ENCODE data around the gene HCN1. TPM values are rescaled to one million over a fixed set of nuclear protein-coding genes. Genes with fewer than 3 reads are reported as not detected.

HCN1 gene
- total and polyA plus RNA-seq, 12 donors: under 0.01 to 2.8 (median 1.3) TPM; not detected in 3

DNA sequence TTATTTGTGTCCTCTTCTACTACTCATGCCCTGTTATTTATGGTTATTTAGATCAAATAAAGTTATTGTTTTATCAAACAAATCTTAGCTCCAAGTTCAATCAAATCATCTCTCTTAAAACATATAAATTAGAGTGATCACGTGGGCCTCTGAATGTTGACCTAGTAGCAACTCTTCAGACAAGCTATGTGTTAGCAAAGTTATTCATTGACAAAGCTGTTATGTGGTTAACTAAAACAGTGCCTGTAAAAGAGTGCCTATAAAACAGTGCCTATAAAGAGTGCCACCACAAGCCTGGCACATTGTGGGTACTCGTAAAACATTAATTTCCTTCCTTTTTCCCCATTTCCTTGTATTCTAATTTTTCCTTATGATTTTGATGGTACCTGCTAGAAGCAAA is 421.9 kb downstream of the HCN1 start:
- Histone ChIP-seq H3K36me3 (replicated peaks in 1 of 2) (no peaks in the 10 kb centered on the region), H3K4me1 (replicated peaks in 1 of 2) (no peaks in the 10 kb centered on the region), H3K4me3 (no peak overlapping the region), H3K27ac (no peak overlapping the region), H3K27me3 (no peaks in the 10 kb centered on the region), H3K9me3 (replicated peaks in 1 of 3) (no peaks in the 10 kb centered on the region)
- intact Hi-C loops (cut with DNase I): no loop called here
- WGBS, 4 donors: 47 to 59% (median 52%) methylated on average over 2 of the region's 2 CpGs
- no peak for DNase-seq
- TF ChIP-seq, protein P1, sequence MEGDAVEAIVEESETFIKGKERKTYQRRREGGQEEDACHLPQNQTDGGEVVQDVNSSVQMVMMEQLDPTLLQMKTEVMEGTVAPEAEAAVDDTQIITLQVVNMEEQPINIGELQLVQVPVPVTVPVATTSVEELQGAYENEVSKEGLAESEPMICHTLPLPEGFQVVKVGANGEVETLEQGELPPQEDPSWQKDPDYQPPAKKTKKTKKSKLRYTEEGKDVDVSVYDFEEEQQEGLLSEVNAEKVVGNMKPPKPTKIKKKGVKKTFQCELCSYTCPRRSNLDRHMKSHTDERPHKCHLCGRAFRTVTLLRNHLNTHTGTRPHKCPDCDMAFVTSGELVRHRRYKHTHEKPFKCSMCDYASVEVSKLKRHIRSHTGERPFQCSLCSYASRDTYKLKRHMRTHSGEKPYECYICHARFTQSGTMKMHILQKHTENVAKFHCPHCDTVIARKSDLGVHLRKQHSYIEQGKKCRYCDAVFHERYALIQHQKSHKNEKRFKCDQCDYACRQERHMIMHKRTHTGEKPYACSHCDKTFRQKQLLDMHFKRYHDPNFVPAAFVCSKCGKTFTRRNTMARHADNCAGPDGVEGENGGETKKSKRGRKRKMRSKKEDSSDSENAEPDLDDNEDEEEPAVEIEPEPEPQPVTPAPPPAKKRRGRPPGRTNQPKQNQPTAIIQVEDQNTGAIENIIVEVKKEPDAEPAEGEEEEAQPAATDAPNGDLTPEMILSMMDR (IDR thresholded peaks at IDR 0.05): no peak
- no peak for TF ChIP-seq POLR2A (IDR thresholded peaks at IDR 0.05)

DNA sequence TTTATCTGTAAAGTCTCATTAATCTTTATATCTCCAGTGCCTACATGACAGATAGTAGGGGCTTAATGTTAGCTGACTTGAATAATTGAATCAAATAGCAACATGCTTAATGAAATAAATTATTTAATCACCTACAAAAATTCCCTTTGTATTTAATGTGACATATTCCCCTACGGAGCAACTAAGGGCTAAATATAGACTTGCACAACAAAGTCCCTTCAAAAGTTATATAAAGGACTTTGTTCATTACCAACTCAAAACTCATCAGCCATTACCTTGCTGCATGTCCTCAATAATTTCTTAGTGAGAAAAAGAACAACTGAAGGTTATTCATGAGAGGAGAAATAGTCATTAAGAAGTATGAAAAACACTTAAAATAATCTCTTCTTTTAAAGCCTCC is 424.6 kb downstream of the HCN1 start:
- no peaks in the 10 kb centered on the region for H3K4me1 ChIP-seq (replicated peaks in 1 of 2)
- no peaks in the 10 kb centered on the region for H3K36me3 ChIP-seq (replicated peaks in 1 of 2)
- H3K4me3 ChIP-seq: no peak overlapping the region
- 31 to 58% (median 51%) methylated on average over 1 of the region's 1 CpG for WGBS, 4 donors
- TF ChIP-seq, protein P1 (IDR thresholded peaks at IDR 0.05): no peak
- TF ChIP-seq POLR2A (IDR thresholded peaks at IDR 0.05): no peak
- no peak for DNase-seq
- H3K27ac ChIP-seq: no peak overlapping the region
- intact Hi-C loops (cut with DNase I): no loop called here
- no peaks in the 10 kb centered on the region for H3K27me3 ChIP-seq
- H3K9me3 ChIP-seq (replicated peaks in 1 of 3): no peaks in the 10 kb centered on the region

DNA sequence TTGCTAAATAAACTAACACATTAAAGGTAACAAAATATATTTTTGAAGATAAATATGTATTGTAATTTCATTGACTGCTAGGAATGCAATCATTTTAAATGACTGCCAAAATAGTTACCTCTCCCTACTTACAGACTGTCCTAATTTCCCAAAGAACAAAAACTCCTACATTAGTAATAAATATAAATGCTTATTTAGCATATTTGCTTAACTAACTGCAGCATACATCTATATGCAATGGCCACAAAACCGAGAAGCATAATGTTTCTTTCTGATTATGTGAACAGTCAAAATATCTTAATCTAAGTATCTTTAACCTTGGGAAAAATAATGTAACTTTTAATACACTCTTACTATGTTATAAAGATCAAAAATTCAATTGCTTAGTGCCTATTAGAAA is 431.7 kb downstream of the HCN1 start:
- no peaks in the 10 kb centered on the region for H3K4me1 ChIP-seq (replicated peaks in 1 of 2)
- intact Hi-C loops (cut with DNase I): no loop called here
- H3K27ac ChIP-seq: no peak overlapping the region
- no peaks in the 10 kb centered on the region for H3K27me3 ChIP-seq
- no peaks in the 10 kb centered on the region for H3K36me3 ChIP-seq (replicated peaks in 1 of 2)
- no peaks in the 10 kb centered on the region for H3K9me3 ChIP-seq (replicated peaks in 1 of 3)
- DNase-seq: no peak
- no peak overlapping the region for H3K4me3 ChIP-seq
- 66 to 70% (median 67%) methylated on average over 1 of the region's 1 CpG for WGBS, 4 donors
- TF ChIP-seq, protein P1 (IDR thresholded peaks at IDR 0.05): no peak
- no peak for TF ChIP-seq POLR2A (IDR thresholded peaks at IDR 0.05)

DNA sequence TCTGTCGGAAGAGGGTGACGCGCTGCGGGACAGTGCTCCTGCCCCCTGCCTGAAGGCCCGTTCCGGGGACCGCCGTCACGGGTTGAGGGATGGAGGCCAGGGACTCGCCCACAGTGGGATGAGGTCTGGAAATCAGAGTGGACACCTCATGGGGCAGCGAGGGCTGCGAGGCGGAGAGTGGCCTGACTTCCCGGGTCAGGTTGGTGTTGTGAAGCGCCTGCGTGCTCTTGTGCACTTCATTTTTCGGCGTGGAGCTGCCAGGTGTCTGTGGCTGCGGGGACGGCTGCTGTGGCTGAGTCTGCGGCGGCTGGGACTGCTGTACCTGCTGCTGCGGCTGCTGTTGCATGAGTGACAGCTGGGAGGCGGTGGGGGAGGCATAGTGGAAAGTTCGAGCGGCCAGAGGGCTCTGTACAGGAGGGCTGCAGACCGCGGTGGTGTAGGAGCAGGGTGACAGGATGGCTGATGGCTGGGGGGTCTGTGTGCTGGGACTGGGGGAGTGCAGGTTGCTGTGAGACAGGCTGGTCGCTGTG is 434.1 kb downstream of the HCN1 start:
- Histone ChIP-seq H3K27me3 (no peaks in the 10 kb centered on the region), H3K27ac (no peak overlapping the region), H3K9me3 (replicated peaks in 1 of 3) (no peaks in the 10 kb centered on the region), H3K4me3 (no peak overlapping the region), H3K4me1 (replicated peaks in 1 of 2) (no peaks in the 10 kb centered on the region), H3K36me3 (replicated peaks in 1 of 2) (no peaks in the 10 kb centered on the region)
- DNase-seq: no peak
- intact Hi-C loops (cut with DNase I): no loop called here
- TF ChIP-seq POLR2A (IDR thresholded peaks at IDR 0.05): no peak
- TF ChIP-seq, protein P1 (IDR thresholded peaks at IDR 0.05): no peak
- 91 to 93% (median 91%) methylated on average over 17 to 29 of the region's 29 CpGs for WGBS, 4 donors
